Non-pigmented ciliary epithelial cell (primary cell): ENCODE measurements around the gene COLEC11.
"Not testable (repeated sequence)": the region's sequence is repeated elsewhere in the genome, so short reads cannot be mapped to it uniquely, and the experiment has no call there.

Experiments used
- DNase-seq: peaks from one replicate; pipeline ENCODE4 v3.0.0-alpha.2; 2010; ENCODE audit warnings: low read depth

COLEC11 gene

DNA sequence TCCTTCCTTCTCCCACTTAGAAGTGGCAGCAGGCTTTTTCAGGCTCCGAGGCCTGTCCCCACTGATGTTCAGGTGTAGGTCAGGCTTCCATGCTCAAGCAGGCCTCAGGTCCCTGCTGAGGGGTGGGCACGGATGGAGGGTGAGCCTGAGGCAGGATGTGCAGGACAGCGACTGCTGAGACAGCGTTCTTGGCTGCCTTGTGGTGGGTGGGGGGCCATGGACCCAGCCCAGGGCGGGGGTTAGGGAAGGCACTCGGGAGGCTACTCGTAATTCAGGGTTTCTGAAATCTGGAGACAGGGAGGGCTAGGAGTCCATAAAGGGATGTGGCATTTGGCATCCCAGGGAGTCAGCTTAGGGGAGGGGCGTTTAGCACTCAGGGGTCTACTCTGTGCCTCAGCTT is 30.3 kb downstream of the COLEC11 start:
- DNase-seq = no peak

DNA sequence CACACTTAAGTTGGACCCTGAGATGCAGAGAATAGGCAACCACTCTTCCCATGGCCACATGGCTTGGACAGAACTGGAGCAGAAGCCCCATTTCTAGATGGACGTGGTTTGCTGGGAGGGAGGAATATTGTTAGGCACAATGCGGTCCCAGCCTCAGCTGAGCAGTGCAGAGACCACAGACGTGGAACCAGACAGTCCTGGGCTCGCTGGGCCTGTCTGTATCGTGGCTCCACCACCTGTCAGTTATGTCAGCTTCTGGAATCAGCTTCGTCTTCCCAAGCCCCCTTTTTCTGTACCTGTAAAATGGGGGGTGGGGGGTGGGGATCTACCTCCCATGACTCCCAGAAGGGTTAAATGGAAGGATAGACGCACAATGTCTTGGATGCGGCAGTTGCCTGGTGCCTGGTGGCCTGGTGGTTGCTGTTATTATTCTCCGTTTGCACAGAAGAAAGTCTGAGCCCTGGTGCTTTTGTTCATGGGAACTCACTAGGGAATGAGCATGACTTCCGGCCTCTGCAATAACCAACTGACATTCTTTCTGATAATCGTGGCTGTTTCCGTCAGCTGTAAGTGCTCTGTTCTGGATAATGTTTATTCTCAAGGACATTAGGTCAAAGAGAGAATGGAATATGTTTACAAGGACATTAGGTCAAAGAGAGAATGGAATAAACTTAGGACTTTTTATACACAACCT is 31.4 kb downstream of the COLEC11 start:
- no peak for DNase-seq

DNA sequence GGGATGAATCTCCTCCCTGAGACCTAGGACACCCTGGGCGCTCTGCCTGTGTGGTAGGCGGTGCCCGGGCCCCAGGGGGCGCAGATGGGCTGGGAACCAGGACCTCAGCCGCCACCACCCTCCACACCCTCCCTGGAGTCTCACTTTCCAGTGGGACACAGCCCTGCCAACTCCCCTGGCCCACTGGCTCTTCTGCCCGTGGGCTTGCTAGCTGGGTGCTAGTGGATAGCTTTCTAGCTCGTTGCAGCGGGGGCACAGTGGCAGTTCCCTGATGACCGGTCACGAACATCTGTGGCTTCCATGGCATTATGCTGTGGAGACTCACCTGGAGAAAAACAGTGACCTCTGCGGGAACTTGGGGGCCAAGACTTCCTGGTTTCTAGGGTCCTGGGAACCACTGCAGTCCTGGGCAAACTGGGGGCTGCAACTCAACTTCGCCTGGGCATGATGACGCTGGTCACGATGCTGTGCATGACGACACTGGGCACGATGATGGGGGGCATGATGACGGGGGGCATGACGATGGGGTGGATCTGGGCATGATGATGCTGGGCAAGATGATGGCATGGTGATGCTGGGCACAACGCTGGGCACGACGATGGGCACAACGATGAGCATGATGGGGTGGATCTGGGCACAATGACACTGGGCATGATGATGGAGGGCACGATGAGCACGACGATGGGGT is 32.0 kb downstream of the COLEC11 start:
- DNase-seq = no peak

DNA sequence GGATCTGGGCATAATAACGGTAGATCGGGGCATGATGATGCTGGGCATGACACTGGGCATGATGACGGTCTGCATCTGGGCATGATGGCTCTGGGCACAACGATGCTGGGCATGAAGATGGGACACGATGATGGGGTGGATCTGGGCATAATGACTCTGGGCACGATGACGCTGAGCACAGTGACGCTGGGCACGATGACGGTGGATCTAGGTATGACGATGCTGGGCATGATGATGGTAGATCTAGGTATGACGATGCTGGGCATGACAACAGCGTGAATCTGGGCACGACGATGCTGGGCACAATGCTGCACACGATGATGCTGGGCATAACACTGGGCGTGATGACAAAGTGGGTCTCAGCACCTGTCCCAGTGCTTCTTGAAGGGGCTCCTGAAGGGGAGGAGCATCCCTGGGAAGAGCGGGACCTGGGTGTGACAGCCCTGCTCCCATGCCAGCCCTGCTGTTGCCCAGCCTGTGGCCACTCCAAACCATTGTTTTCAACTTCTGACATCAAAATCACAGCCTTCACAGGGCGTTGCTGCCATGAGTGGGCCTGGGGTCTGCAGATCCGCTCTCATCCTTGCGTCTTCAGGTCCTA is 32.7 kb downstream of the COLEC11 start:
- no peak for DNase-seq

DNA sequence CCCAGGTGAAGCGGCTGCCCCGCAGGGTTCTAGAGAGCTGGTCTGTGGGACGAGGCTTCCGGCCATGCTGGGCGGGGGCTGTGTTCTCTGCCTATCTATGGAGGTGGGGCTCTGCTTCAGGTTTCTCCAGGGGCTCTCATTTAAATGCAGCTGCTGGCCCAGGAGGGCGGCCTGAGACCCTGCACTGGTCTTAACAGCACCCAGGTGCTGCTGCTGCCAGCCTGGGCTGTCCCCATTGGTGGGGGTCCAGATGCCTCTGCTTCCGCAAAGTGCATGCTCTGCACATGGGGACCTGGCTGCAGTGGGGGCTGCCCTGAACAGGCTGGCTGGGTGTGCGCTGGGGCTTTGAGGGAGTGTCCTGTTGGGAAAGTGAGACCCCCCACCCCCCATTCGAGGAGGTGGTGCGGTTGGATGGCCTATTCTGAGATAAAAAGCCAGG is 33.3 kb downstream of the COLEC11 start:
- no peak for DNase-seq

DNA sequence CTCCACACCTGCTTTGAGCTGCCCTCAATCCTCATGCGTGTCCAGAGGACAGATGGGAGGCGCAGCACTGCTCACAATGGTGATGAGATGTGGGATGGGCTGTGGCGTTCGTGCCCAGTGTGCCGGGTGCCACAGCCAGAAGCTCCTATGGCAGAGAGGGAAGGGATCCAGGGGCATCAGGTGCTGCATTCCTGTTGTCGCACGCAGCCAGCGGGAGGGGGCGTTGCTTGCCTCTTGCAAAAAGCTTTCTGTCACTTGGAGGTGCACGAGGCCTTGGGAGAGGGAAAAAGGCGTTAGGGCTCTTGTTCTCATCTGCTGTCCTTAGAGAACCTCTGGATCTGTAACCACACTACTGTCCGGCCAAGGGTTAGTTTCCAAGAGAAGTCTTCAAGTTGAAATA is 33.9 kb downstream of the COLEC11 start:
- no peak for DNase-seq

DNA sequence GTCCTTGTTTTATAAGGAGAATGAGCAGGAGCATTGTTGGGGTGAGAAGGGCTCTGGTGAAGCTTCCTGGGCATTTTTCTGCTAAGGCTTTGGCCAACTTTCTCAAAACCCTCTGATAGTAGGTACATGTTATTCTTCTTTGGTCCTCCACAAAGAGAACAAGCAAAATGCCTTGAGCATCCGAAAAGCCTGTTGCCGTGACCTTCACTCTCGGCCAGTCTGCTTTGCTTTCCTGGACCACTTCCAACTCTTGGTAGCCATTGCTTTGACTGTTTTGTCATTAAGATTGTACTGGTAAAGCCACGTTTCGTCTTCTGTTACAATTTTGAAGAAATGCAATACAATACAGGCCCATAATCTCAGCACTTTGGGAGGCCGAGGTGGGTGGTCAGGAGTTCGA is 35.7 kb downstream of the COLEC11 start:
- no peak for DNase-seq

DNA sequence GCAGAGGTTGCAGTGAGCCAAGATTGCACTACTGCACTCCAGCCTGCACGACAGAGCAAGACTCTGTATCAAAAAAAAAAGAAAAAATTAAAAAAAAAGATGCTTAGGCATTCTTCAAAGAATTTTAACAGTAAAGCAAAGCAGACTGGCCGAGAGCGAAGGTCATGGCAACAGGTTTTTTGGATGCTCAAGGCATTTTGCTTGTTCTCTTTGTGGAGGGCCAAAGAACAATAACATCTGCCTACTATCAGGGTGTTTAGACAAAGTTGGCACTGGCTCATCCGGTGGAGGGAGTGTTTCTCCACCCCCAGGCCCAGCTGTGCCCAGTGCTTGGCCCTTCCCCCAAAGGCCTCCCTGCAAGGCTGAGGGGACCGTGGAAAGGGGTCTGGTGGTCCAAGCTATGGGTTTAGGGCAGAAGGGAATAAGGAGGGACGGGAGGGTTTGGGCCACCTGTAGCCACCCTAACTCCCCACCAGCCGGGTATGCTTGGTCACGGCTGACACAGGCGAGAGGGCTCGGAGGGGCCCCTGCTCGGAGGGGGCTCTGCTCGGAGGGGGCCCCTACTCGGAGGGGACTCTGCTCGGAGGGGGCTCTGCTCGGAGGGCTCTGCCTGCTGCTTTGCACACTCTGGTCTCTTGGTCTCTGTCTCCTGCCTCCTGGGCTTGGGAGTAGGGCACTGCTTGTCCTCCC is 36.4 kb downstream of the COLEC11 start:
- no peak for DNase-seq

DNA sequence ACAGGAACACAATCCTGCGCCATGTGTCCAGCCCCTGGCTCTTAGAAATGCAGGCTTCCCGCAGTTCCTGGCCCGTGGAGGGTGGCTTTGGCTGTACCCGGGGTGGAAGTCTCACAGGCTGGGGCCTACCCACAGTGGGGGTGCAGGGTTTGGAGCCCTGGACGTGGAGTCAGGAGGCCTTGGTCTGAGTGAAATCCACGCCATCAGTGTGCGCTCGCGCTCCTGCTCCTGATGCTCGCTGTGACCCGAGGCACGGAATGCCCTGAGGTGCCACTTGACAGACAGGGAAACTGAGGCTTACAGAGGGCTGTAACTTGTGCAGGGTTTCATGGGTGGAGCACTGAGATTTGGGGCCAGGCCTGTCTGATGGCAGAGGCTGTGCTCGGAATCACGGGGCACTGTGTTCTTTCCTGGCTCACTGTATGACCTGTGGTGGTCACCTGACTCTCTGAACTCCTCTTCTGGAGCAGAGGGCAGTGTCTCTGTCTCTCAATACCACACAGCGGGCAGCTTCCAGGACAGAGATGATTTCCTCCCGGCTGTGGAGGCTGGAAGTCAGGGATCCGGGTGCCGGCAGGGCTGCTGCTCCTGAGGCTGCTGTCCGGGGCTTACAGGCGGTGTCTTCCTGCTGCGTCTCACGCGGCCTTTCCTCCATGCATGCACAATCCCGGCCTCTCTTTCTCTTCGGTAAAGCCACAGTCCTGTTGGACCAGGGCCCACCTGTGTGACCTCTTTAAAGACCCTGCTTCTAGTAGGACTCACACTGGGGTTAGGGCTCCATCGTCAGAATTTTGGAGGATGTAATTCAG is 37.1 kb downstream of the COLEC11 start:
- no peak for DNase-seq

DNA sequence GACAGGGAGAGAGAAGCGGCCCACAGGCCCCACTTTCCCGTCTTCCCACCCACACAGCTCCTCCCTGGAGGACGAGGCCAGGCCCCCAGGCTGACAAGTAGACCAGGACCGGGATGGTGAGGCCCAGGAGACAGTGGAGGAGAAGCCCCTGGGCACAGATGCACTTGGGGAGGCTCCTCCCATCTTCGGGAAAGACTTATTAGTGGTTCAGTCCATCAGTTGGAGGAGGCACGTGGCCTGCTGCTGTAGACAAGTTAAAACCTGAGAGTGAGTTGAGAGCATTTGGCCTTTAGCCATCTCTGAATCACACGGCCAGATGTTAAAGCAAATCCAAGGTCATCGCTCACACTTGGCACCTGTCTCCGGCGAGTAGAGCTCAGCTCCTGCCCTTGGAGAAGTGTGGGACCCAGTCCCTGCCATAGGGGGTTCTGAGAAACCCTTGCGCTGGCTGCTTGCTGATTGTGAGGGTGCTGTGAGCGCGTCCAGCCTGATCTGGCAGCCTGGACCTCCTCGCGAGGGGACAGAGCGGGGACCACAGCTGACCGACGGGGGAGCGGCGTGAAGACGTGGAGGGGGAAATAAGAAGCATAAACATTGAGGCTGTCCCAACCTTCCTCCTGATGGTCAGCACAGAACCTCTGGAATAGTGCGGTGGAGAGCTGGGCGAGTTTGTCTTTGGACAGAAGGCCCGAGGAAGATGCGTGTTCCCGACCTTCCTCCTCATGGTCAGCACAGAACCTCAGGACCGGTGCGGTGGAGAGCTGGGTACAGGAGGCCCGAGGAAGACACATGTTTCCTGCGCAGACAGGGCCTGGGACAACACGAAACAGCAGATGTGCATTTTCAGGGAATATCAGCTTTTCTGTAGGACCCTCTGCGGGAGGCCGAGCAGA is 38.4 kb downstream of the COLEC11 start:
- no peak for DNase-seq

DNA sequence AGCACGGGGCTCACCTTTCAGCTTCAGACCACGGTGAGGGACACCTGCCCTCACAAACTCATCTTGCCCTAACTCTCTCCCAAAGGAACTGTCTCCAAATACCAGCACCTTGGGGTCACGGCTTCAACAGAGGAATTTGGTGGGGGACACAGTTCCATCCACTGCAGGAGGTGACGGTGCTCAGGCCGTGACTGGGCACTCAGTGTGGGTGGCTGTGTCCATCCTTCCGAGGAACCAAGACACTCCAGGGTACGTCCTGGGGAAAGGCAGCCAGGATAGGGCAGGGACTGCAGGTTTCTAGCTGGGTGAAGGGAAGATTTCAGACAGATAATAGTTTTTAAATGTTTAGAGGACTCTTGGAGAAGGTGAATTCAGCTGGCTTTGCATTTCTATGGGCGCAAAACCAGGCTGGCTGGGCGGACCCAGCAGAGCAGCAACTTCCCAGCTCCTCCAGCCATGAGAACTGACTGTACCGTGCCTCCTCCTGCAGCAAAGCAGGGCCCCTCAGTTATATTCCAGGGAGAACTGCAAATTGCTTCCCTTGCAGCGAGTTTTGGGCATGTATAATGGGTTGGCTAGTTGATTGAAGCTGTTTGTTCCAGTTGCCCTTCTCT is 39.2 kb downstream of the COLEC11 start:
- DNase-seq = no peak

DNA sequence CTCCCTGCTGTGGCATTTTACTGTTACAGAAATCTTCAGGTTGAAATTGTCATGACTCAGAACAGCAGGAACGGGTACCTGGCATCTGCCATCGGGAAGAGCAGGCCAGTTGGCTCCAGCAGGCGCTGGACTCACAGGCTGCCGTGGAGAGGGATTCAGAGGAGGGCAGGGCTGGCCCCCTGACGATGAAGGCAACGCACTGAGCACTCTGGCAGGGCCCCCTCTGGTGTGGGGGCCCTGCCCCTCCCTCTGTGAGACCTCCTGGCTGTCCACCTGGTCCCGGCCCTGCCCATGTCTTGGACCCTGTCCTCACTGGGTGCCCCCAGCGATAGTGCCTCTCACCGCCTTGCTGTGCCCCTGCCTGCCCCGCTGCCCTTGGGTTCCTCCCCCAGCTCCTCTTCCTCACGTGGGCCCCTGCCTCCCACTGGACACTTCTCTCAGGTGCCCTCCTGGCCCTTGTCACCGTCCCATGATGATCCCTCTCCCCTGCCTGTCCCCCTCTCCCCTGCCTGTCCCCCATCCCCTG is 39.7 kb downstream of the COLEC11 start:
- no peak for DNase-seq

DNA sequence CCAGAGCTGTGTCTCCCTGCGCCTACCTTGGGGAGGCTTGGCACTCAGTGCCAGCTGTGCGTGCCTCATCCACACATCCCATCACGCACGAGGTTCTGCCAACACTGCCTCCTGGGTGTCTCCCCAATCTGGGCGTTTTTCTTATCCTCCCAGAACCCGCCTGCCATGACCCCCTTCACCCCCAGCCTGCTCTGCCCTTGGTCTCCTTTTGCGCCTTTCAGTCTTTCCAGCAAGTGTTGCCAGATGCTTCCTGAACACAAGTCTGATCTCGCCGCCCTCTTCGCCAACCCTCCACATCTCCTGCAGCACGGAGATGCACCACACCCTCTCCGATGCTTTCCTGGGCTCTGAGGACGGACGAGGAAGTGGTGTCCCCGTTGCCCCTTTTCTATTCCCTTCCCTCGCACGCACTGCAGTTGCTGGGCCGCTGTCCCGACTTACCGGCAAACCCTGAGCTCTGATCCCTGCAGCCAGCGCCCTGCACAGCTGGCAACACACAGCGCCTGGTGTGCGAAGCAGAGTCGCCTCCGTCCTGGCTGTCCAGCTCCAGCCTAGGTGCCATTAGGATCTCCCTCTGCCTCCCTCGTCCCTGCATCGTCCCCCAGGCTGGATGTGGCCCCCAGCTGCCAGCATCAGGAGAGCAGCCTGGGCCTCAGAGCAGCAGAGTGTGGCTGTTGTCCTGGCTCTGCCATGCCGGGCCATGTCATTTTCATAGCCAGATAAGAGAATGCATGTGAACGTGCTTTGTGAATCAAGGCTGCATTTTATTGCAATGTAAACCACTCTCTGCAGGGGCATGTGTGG is 40.5 kb downstream of the COLEC11 start:
- no peak for DNase-seq

DNA sequence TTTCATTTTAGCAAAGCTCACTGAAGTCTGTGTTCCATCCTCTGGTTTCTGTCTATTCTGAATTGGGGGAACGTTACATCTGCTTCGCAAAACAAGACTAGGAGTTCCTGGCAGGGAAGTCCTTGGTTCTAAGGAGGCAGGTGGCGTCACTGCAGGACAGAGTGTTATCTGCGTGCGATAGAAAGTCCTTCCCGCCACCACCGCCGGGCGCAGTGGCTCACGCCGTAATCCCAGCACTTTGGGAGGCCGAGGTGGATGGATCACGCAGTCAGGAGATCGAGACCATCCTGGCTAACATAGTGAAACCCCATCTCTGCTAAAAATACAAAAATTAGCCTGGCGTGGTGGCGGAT is 41.0 kb downstream of the COLEC11 start:
- not testable (repeated sequence) for DNase-seq

DNA sequence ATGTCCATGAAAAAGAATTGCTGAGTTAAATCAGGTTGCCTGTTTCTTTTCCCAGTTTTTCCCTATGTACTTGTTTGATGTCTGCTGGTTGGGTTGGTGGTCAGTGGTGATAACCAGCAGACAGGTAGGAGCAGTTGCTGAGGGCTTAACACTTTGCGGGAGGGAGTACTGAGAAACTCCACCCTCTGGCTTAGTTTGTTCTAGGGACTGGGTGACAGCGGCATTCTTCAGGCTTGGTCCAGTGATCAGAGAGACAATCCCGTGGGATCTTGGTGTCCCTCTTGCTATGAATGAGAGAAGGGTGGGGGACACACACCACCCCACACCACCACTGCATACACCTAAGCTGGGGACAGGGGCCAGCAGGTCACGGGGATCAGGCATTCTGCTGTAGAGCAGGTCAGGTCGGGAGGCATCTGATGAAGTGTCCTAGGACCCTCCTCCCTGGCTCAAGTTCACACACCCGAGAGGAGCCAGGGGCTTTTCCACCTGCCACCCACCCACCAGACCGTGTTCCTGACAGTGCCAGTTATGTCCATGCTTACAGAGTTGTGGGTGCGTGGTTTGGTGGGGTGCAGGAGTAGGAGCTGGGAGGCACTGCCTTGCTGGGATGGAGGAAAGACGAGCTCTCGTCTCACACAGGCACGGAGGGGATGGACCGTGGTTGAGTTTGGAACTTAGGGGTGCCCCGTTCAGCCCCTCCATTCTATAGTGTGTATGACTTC is 41.8 kb downstream of the COLEC11 start:
- DNase-seq = no peak

DNA sequence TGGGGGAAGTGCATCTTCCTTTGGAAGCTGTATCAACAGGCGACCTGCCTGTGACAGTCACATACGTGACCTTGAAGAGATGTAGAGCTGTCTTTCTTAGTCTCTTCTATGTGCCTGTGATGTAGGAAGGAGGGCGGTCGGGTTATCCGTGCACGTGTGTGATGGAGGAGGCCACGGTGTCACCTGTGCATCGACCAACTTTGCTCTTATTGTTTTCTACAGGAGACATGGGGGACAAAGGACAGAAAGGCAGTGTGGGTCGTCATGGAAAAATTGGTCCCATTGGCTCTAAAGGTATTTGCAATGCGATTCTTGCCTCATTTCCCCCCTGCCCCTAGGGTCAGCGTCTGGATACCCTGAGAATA is 42.4 kb downstream of the COLEC11 start:
- no peak for DNase-seq

DNA sequence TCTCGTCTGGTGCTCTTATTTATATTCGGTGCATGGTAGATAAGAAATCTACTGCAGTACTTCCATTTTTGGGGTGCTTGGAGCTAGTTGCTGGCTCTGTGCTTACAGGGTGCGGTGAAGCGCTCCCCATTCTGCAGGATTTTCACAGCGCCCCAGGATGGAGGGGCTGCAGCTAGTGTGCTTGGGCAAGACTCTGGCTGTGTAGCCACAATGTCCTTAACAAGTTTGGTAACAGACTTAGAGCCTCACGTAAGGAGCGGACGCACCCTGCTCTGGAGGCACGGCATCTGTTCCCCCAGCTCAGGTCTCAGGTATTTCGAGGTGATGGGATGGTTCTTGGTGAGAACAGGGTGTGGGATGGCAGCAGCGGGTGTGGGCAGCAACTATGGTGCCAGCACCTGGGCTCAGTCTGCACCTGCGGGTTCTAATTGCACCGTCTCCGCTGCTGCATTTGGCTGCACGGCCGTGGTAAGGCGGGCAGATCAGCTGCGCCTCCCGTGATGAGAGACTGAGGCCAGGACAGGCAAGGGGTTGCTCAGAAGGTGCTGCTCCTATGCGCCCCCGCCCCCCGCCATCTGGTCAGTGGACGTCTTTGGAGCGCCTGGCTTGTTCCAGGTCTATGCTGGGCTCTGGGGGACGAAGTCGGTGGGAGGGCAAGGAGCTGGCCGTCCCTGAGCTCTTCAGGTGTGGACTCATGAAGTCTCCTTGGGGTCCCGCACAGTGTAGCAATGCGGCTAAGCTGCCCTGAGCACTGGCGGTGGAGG is 43.0 kb downstream of the COLEC11 start:
- DNase-seq = no peak

DNA sequence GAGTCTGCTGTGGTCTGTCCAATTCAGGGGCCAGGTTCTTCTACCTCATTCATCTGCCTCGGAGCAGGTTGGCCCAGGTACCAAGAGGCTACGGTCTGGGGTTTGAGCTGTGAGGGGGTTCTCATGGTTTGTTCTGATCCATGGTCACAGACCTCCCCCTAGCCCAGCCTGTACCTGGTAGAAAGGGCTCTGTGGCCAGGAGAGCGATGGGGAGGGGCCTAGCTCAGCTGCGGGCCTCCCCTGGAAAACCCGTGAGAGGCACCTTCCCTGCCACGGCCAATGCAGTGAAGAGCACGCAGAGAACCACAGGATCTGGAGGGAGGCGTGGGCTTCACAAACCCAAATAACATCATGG is 43.5 kb downstream of the COLEC11 start:
- no peak for DNase-seq
